Left colon (tissue), 2 donors: ENCODE results near the gene UTS2R. TPM values are rescaled to one million over a fixed set of nuclear protein-coding genes. Genes with fewer than 3 reads are reported as not detected.
"Not testable (repeated sequence)": the region's sequence is repeated elsewhere in the genome, so short reads cannot be mapped to it uniquely, and the experiment has no call there.

Experiments
- ATAC-seq: fragments of 200-7000 bp; cut with Tn5 transposase; one replicate; pipeline ENCODE4 v1.9.1; 2020; ENCODE audit warnings: mild to moderate bottlenecking, moderate library complexity
- DNase-seq, 2 donors: peaks; one replicate each; pipeline ENCODE4 v3.0.0-alpha.2; 2020
- intact Hi-C, 2 donors: fragments of 100-400 bp; cut with DNase I in 1 of 2; cut with micrococcal nuclease in 1 of 2; formaldehyde crosslinking; loops; one replicate each; pipeline versions ENCODE4 v1.11.2 to v1.14.0; 2022; cut with DNase I, micrococcal nuclease
- total RNA-seq, 2 donors: library from RNA; stranded (reverse); fragmentation: NEBNext Ultra II Directional; extraction: Animal tissue kit (Norgen Biotek cat#: 25700); gene quantifications; one replicate each; pipeline ENCODE4 v1.2.1, GENCODE V29; 2021
- donor health status: DM: no; HTN: no; CAD: no.
- donor health status: DM: yes; HTN: yes; CAD: no.

Gene UTS2R
- total RNA-seq, 2 donors from 2014 or later, result not detected

DNA sequence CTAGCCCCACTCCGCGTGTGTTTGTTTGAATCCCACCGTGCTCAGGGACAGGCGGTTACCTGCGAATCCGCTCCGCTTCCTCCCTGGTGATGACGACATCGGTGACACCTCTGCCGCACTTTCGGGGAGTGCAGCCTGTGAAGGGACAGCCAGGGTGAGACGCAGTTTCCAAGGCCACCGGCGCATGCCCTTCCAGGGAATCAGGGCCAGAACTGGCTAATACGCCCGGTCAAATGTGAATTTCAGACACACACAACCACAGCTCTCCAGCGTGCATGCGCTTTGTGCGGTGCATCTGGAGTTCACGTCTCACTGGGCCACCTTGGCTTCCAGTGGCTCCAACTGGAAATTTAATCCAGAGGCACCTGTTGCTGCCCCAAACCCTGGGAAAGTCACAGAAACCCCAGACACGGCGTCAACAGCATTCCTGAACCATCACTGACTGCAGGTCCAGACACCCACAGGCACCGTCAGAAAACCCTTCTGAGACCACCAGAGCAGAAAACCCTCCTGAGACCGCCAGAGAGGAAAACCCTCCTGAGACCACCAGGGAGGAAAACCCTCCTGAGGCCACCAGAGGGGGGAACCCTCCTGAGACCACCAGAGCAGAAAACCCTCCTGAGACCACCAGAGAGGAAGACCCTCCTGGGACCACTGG, 40.0 kb downstream of the UTS2R start:
- DNase-seq (no peak), ATAC-seq (no peak)
- intact Hi-C loops, result loop anchor here (5.0 kb wide), 2 partner anchors 54 to 59 kb away; partner anchors contain the start of gene TEX19 (in 1 of the 2)

DNA sequence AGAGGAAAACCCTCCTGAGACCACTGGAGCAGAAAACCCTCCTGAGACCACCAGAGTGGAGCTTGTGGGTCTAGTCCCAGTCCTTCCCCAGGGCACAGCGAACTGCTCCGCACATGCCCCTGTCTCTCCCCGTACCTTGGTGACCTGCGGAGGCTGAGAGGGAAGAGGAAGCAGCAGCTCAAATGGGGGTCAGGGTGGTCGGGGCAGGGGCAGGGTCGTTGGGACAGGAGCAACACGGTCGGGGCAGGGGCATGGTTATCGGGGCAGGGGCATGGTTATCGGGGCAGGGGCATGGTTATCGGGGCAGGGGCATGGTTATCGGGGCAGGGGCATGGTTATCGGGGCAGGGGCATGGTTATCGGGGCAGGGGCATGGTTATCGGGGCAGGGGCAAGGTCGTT, 40.5 kb downstream of the UTS2R start:
- intact Hi-C loops, result loop anchor here (5.0 kb wide), 2 partner anchors 55 to 60 kb away; partner anchors contain the start of gene TEX19 (in 1 of the 2)
- not testable (repeated sequence) for DNase-seq, ATAC-seq

DNA sequence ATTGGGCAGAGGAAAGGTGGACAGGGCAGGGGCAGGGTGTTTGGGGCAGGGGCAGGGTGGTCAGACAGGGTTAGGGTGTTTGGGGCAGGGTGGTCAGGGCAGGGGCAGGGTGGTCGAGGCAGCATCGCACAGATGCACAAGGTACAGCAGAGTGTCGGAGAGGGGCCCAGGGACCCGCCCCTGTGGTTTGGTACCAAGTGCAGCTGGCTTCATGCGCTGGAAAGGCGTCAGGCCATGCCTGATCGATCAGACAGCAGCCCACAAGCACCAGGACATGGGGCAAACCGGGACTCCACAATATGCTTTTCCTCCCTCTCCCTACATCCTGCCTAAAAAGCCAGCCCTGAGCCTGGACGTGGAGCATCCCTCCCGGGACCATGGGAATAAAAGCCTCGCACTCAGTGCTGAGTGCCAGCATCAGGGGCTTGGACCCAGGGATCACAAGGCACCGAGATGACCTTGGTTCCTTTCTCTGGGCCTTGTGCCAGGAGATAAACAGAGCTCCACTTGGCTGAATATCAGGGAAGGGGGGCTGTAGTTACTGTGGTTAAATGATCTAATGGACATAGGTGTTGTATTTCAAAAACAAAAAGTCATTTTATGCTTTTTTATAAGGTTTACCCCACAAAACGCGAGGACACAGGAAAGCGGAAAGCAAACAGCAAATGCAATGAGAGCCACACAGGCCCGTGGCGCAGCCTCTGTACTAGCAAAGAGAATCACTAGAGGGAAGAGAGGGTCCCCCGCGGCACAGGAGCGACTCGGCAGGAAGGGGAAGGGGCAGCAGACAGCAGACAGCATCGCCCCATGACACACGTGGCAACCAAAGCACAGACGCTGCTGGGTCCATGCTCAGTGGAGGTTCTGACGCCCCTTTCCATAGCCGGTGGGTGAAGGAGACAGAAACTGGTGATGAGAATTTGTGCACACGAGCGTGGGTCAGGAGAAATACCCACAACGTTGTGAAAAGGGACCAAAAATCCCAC, 41.3 kb downstream of the UTS2R start:
- DNase-seq (no peak), ATAC-seq (no peak)
- intact Hi-C loops, result loop anchor here (5.0 kb wide), 2 partner anchors 56 to 61 kb away; partner anchors contain the start of gene TEX19 (in 1 of the 2)

DNA sequence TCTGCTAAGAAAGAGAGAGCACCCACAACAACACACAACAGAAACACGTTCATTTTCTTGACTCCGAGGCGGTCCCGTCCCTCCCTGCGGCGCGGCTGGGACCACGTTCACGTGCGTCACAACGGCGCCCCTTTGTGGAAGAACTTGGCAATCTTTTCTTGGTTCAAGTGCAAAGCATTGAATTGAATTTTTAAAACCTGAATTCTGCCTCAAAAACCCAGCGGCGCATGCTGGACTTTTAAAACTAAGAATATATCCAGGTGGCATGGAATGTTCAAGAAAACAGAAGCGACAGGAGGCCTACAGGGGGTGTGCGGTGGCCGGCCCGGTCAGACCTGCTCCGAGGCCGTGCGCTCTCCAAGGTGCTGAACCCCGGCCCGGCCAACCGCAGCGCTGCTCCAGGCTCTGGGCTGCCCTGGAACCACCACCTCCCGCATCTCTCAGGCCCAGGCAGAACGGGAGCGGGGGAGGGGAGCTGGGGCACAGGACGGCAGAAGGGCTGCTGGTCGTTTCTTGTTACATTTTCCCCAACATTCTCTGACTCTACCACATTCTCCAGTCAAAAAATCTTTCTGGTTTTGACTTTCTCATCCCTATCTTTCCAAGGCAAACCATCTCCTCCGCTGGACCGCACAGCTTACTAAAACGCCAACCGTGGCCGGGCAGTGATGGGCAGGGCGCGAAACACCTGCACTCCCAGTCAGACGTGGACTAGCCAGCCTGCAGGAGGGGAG, 43.1 kb downstream of the UTS2R start:
- intact Hi-C loops, result loop anchor here (5.0 kb wide), 2 partner anchors 57 to 62 kb away; partner anchors contain the start of gene TEX19 (in 1 of the 2)
- DNase-seq (peak; percentile 56 to 83), ATAC-seq (peak; percentile 48)

DNA sequence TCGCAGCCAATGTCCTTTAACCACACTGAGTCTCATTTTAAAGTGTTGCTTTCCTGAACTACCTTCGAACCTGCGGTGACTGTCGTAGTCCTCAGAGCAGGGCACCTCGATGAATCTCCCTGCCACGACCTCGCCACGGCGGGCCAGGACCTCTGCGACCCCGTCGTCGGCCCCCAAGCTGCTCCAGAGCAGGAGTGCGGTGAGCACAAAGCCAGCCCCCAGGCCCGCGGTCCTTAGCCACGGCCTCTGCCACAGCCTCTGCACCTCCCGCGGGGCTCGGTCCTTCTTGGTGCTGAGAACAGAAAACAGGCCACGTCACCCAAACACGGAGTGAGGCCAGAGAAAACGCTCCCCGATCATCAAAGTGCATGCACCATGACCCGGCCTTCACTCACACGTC, 43.8 kb downstream of the UTS2R start:
- intact Hi-C loops, result no loop called here
- DNase-seq (no peak), ATAC-seq (no peak)

DNA sequence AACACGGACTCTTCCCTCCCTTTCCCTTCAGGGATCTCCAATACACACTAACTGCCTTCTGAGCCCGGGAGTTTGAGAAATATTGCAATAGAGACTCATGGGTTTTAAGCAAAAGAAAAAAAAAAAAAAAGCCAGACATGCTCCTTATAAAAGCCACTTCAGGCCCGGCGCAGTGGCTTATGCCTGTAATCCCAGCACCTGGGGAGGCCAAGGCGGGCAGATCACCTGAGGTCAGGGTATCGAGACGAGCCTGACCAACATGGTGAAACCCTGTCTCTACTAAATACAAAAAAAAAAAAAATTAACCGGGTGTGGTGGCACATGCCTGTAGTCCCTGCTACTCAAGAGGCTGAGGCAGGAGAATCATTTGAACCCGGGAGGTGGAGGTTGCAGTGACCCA, 44.2 kb downstream of the UTS2R start:
- no peak for ATAC-seq
- intact Hi-C loops, result no loop called here

DNA sequence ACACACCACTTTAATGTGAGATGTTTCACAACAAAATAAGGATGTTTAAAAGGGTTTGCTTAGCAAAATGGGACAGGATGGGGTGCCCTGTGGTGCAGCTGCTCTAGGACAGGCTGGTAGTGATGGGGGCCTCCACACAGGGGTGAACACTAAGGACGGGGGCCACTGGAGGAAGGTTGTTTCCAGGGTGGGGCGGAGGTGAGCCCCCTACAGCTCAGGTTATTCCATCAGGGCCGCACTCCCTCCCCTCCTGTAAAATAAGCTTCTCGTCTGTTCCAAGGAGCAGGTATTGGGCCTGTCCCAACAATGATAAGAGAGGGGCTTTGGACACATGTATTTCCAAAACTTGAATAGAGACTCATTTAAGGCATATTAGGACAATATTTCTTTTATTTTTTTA, 44.7 kb downstream of the UTS2R start:
- ATAC-seq, result no peak
- intact Hi-C loops, result no loop called here
- no peak for DNase-seq

More for the DNA sequence above, 44.2 kb downstream of the UTS2R start:
- no peak for DNase-seq

DNA sequence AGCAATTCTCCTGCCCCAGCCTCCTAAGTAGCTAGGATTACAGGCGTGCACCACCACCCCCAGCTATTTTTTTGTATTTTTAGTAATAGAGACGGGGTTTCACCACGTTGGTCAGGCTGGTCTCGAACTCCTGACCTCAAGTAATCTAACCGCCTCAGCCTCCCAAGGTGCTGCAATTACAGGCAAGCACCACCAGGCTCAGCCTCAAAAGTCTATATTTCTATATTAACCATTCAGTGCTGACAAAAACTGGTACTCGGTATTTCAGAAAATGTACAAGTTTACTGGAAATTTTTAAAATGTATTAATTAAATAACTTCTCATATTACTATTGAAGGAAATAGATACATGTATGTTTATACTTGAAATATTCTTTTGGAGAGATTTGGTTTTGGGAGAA, 45.2 kb downstream of the UTS2R start:
- no peak for ATAC-seq
- no peak for DNase-seq
- intact Hi-C loops, result no loop called here

DNA sequence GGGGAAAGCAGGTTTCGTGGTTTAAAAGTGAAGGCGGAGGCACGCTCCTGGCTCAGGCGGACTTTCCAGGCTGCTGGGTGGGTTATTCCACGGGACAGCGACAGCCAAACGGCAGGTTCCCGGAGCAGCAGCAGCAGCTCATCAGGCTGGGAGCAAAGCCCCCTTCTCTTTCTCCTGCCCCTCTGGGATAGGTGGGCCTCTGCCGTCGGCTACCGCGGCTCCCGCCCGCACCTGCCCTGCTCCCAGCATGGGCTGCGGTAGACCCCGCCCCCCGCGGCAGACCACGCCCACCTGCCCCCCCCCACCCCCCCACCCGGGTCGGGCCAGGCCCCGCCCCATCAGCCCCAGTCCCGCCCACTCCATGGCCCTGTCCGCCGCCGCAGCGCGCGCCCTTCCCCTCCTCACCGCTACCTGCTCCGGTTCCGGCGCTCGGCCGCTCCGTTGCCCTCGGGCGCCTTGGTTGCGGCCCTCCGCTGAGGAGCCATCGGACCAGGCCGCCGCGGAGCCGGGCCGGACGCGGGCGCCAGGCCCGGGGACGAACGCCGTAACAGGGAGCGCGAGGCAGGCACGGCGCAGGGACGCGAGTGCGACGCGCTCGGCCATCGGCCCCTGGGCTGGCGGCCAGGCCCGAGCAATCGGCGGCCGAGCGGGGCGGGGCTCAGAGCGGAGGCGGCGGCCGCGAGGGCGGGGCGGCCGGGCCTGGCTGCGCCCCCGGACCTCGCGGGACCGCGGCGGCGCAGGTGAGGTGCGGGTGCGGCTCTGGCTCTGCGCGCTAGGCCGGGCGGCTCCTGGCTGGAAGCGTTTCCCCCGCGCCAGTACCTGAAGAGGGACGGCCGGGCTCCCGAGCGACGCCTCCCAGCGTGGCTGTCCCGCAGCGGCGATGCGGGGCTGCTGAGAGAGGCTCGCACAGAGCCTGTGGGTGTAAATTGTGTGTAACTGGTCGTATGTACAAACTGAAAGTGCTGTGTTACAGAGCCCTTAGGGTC, 46.7 kb downstream of the UTS2R start, which contains the start of the genes HEXD and OGFOD3:
Gene HEXD (plus strand): TSS at position 347 of the 986 bp plus-strand sequence. CDS start 1,453 bp downstream, outside the sequence.
Gene OGFOD3 (minus strand): TSS at position 586 of the 986 bp plus-strand sequence. CDS start 101 bp downstream, at position 485.
- intact Hi-C loops, result no loop called here
- DNase-seq, result peak; percentile 74 to 89
- ATAC-seq, result peak; percentile 89

DNA sequence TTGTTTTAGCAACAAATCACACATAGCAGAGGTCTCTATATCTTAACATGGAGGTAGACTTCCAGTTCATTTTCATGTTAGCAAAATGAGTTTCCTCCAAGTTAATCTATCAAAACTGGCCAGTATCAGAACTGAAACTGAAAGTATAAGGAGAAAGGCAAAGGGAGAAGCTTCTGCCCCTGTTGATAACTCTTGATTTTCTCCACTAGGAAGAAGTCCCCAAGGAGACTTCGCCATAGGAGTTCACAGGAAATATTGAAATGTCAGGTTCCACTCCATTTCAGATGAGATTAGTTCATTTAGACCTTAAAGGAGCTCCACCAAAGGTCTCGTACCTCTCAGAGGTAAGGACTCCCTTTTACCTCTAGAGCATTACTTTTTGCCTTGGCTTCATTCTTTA, 48.0 kb downstream of the UTS2R start:
- ATAC-seq, result peak; percentile 28
- no peak for DNase-seq
- intact Hi-C loops, result no loop called here

DNA sequence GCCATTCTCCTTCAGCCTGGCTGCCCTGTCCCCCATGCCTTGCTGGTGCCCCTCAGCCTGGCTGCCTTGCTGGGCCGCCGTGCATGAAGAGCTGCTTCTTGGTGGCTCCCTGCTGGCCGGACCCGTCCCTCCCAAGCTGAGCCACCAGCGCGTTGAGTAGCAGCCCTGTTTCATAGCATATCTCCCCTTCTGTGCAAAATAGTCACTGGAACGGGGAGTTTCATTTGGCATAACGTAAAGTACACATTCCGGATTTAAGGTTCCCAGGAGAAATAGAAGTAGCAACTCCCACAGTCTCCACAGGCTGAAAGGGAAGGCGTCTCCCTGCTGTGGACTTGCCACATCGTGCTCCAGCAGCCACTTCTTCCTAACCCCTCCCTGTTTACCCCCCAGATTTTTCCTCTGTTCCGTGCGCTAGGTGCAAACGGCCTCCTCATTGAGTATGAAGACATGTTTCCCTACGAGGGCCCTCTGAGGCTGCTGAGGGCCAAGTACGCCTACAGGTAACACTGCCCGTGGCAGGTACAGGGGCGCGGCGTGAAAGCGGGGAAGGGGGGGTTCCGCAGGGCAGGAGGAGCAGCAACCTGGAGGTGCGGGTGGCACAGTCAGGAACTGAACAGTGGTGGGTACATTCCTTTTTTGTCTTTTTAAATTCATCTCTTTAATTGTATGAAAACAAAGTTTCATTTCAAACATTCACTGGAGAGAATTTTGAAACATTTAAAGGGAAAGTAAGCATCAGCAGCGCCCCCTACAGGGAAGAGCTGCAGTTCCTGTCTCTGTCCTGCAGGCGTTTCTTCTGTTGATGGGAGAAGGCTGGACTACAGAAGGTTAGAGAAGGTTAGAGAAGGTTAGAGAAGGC, 52.7 kb downstream of the UTS2R start:
- intact Hi-C loops, result no loop called here
- DNase-seq (peak in 1 of 2 donors; percentile 62), ATAC-seq (peak; percentile 58)

DNA sequence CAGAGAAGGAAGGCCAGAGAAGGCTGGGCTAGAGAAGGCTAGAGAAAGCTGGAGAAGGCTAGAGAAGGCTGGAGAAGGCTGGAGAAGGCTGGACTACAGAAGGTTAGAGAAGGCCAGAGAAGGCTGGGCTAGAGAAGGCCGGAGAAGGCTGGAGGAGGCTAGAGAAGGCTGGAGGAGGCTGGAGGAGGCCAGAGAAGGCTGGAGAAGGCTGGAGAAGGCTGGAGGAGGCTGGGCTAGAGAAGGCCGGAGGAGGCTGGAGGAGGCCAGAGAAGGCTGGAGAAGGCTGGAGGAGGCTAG, 53.2 kb downstream of the UTS2R start:
- intact Hi-C loops, result no loop called here
- ATAC-seq, result no peak
- no peak for DNase-seq

Other genes starting within 250 kb of the UTS2R start
- 10 to 100 TPM; 29.6 to 53.4 TPM for gene CCDC57, start 158.9 kb upstream of the UTS2R start, total RNA-seq
- 100 to 1,000 TPM; 112 to 168 TPM for gene SLC16A3, start 142.7 kb upstream of the UTS2R start, total RNA-seq
- gene CSNK1D, start 98.1 kb upstream of the UTS2R start, total RNA-seq, result 100 to 1,000 TPM; 165 to 166 TPM
- 10 to 100 TPM in 1 of 2 donors, 1 to 10 TPM in 1; 5.2 to 10.0 TPM for gene CD7, start 54.2 kb upstream of the UTS2R start, total RNA-seq
- 100 to 1,000 TPM in 1 of 2 donors, 10 to 100 TPM in 1; 78.5 to 127 TPM for gene SECTM1, start 38.0 kb upstream of the UTS2R start, total RNA-seq
- not detected for gene TEX19, start 12.5 kb upstream of the UTS2R start, total RNA-seq
- gene HEXD, start 46.6 kb downstream of the UTS2R start, total RNA-seq, result 10 to 100 TPM; 27.7 to 32.0 TPM
- 10 to 100 TPM; 28.8 to 31.1 TPM for gene OGFOD3, start 46.8 kb downstream of the UTS2R start, total RNA-seq
- gene CYBC1, start 79.0 kb downstream of the UTS2R start, total RNA-seq, result 10 to 100 TPM; 60.8 to 77.8 TPM
- 10 to 100 TPM; 47.6 to 50.9 TPM for gene NARF, start 87.0 kb downstream of the UTS2R start, total RNA-seq
- 10 to 100 TPM; 40.4 to 48.7 TPM for gene FOXK2, start 148.0 kb downstream of the UTS2R start, total RNA-seq